ENCODE data around the gene INHBA.

INHBA gene

DNA sequence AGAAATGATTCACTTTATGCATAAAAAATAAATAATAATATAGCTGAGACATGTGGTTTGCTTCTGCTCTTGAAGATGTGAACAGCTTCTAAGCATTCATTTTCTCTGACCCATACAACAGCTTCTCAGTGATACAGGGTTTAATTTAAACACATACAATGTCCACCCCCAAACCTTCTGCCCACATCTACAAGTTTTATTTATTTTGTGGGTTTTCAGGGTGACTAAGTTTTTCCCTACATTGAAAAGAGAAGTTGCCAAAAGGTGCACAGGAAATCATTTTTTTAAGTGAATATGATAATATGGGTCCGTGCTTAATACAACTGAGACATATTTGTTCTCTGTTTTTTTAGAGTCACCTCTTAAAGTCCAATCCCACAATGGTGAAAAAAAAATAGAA, 17.2 kb downstream of the INHBA start:
- DNase-seq: no peak

DNA sequence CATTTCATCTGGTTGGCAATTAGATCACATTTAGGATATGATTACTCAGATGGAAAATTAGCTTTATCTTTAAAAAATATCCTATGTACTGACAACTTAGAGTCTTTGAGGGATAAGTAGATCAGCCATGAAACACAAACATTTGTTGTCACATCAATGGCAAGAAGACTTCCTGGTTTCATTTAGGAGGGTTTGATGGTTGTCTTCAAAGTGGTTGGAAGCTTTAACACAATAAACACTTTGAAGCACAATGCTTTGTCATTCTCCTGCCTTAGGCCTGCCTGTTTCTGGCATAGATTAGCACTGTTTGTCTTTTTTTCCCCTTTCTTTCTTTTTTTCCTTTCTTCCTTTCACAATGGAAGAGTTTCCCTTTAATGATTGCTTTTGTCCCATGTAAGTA, 20.5 kb downstream of the INHBA start:
- no peak for DNase-seq

DNA sequence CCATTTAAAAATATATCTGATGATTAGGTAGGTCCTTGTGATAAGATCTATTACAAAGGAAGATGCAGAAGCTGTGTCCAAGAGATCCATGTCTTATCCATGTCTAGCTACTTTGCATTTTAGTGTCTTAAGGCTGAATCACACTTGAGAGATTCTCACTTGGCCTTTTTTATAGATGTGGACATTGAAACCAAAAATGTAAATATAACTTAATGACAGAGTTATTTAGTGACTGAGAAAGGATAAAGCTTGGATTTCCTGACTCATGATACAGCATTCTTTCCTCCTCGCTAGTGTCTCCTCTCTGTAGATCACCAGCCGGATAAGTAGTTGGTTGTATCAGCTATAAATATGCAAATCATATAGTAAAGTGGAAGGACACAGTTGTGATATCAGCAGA, 23.3 kb downstream of the INHBA start:
- DNase-seq: no peak

DNA sequence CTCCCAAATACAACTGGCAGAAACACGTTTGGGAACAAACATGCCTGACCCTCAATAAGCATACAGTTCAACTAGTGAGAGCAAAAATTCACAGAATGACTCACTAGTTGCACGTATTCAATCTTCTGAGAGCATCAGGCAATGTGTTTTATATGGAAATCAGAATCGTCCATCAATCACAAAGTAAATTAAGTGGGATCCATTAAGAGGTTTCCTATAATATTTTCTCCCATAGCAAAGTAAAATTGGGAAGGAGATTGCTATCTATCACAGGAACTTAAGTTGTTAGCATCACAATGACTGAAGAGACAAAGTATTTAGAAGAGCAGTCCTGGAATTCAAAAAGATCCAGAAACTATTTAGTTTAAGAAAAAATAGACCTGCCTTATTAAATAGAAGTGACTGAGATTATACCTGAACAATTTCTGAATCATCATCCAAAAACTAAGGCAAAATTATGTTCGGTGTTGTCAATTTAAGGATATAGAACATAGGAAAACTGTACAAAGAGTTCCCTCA, 28.3 kb downstream of the INHBA start:
- DNase-seq: no peak

DNA sequence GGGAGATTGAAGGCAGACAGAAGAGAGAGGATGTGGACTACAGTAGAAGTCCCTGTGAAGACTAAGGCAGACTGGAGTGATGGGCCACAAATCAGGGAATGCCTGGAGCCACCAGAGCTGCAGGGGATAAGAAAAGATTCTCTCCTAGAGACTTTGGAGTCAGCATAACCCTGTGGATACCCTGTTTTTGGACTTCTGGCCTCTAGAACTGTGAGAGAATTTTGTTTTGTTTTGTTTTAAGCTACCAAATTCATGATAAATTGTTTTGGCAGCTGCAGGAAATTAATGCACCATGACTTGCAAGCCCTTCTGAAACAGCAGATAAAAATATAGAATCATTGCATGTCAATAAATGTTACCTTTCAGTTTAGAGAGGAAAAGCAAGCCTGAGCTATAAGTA, 41.3 kb downstream of the INHBA start:
- no peak for DNase-seq

DNA sequence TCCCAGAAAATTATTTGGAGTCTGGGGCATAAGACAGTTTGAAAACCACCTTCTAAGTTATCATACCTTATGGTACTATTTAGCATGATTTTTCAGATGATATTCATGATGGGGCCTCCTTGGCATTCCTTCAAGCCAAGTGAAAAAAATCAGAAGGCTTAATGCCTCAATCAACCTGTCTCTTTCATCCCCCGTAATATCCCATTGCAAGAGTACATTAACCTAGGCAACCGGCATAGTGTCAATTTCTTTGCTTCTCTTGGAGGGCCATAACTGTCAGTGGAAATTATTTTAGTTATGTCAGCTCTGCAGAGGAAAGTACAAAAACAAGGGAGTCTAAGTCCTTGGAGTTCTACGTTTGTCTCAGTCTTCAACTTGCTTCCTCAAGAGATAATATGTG, 43.4 kb downstream of the INHBA start:
- no peak for DNase-seq

DNA sequence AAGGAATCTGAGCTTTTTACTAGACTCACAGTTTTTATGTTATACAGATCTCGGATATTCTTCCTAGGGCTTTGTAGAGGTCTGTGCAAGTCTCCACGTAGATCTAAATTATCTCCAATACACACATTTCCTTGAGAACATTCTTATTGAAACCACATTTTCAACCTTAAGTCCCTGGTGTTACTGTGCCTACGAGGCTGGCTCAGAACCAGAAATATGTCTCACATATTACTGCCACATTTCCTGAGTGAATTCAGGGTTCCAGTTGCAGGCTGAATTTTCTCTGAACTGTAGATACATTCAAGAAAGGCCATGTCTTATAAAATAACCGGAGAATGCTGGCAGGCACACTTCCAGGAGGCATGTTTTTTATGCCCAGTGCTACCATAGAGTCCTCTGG, 46.5 kb downstream of the INHBA start:
- peak; percentile 26 for DNase-seq

DNA sequence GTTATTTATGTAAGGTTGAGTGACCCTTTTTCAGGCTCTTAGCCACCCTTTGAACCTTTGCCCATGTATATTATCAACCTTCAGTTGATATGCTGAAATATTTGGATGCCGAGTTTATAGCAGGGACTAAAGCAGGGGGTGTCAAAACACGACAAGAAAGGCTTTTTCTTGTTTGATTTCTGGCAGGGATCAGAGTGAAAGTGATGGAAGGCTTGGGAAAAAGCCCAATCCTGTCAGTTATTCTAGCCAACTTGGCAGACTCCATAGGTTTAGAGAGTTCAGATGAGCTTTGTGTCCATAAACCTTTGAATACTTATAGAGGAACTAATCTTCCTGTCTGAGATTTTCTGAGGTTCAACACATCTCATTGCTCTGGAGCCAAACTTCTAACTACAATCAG, 47.5 kb downstream of the INHBA start:
- peak; percentile 63 for DNase-seq

DNA sequence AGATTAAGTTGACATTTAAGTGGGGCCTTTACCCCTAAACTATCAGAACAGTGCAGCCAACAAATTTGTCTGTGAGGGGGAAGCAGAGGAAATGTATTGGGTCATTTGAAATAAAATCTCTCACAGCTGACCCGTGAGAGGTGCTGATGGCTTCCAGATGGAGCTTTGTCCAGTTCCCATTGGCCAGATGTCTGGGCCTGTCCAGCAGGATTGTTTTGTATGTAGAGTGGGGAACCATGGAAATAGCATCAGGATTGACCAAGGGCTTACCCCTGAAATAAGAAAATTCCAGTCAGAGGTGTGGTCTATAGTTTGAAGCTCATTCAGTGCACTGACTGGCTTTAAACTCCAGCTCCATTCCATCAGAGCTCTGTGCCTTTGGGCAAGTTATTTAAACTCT, 50.6 kb downstream of the INHBA start:
- peak; percentile 78 for DNase-seq

DNA sequence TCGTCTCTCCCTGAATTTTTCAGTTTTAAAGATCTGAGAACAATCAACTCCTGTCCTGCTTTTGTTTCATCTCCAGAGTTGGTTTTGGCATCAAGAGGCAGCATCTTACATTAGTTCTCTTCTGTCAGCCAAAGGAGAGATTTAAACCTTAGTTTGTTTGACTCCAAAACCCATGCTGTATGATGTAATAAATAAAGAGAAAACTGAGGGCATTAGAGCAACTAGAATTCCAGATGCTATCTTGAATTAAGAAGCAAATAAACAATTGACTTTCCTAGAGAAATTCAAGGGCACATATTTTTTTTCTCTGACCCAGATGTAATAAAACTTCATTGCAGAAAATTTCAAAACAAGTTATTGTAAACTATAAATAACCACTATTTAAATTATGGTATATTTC, 54.4 kb downstream of the INHBA start:
- no peak for DNase-seq

DNA sequence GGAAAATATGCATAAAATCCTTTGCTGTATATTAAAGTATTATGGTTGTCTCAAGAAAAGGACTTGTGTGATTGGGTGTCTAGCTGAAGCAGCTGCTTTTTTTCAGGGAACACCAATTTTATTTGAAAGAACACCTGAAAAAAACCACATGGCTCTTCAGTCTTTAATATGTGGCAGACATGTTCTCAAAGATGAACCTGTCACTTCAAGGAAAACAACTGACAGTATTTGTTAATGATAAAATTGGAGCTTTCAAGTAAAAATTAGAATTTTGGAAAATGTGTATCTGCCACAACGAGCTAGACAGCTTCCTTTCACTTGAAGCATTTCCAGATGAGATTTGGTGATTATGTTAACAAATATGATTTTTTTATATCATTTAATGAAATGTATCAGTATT, 59.3 kb downstream of the INHBA start:
- no peak for DNase-seq

DNA sequence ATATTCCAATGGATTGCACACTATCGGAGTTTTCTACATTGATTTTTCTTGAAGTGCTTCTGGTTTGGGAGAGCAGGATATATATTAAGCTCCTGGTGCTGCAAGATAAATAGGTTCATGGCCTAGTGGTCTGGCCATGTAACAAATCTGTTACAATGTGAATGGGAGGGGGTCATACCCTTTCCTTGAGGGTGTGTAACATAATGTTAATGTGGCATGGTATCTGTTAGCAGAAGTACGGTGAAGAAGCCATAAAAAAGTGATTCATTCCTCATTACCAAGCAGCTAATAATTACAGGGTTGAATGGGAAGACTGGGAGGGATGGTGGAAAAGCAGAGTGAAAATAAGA, 61.2 kb downstream of the INHBA start:
- DNase-seq: no peak

DNA sequence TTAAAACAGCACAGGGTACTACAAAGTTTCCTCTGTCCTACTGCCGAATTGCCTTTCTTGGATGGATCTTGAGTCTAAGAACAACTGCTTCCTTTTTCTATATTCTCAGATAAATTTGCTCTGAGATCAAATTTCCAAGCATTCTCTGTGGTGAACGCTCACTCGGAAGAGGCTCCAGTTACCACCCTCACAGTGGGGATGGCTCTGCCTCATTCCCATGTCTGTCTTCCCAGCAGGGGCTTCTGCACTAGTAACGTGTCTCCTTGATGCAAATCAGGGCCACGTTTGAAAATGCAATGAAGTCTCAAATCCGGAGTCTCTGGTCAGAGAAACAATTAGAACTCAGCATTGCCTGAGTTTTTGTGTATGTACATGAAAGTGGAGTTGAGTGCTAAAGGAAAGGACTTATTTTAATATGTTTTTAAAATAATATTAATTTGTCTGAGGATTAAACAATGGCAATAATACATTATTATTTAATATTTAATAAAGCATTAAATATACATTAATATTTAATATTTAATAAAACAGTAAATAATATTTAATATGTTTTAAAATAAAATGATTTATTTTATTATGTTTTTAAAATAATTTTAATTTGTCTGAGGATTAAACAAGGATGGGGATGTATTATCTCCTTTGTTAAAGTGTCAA, 61.8 kb downstream of the INHBA start:
- no peak for DNase-seq

DNA sequence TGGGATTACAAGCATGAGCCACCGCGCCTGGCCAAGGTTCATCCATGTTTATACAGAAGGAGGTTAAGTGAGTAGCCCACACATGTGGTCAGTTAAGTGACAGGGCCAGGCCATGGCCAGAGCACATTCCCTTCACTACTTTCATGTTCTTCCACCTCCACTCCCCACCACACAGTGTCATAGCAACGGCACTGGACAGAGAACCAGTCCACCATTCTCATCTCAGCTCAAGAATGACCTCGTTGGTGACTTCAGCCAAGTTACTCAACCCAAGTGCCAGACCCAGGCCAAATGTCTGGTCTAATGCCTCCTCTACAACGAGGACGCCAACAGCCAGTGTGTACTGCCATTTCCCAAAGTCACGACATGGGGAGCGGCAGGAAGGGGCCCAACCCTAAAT, 62.4 kb downstream of the INHBA start:
- DNase-seq: peak; percentile 25

DNA sequence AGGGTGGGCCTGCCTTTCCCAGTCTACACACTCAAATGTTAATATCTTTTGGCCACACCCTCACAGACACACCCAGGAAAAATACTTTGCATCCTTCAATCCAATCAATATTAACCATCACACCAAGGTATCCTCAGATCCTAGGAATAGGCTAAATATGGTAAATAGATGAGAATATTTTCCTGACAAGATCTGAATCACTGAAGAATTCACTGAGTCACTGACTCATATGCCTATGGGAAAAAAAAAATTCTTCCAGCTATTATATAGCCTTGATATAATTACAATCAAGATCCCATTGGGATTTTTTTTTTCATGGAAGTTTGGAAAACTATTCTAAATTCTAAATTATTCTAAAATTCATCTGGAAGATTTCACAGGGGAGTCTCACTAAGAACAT, 65.8 kb downstream of the INHBA start:
- DNase-seq: no peak

Measured in right hindlimb (tissue), 1 donor.